Endothelial cell of umbilical vein (primary cell): Measurements from ENCODE around the gene TCP11L2. TPM values are rescaled to one million over a fixed set of nuclear protein-coding genes. Genes with fewer than 3 reads are reported as not detected.

Experiments used
- BruUV-seq: library from RNA; stranded (reverse); fragments of 400-500 nt; replicated peaks from 2 replicates; lab custom pipeline; 2021; lab: Mats Ljungman, UMichigan
- CTCF ChIA-PET: fragments of 300-600, 350-600 bp; sonication (Branson Sonifier 250); formaldehyde crosslinking; loops from one replicate; lab custom pipeline; 2021; ENCODE audit warnings: antibody characterized with exemption, inconsistent platforms; lab: Charles Lee
- POLR2A ChIA-PET: fragments of 300-600, 350-600 bp; sonication (Branson Sonifier 250); formaldehyde crosslinking; loops from one replicate; lab custom pipeline; 2021; ENCODE audit warnings: antibody characterized with exemption, inconsistent platforms; lab: Charles Lee
- DNase-seq: peaks from one replicate; pipeline ENCODE4 v3.0.0-alpha.2; 2011; ENCODE audit warnings: low read depth, low spot score
- FAIRE-seq: peaks from 2 replicates; lab custom pipeline; 2011; peaks lifted over from hg19 to GRCh38; lab: Jason Lieb, UNC
- H2AFZ ChIP-seq: 2 replicates; pipeline ENCODE4 v1.6.0; 2012; ENCODE audit warnings: low read depth, low read length, control low read depth, inconsistent platforms
- H3K27ac ChIP-seq: 2 replicates; pipeline ENCODE4 v1.5.1; 2011; ENCODE audit warnings: low read depth, mild to moderate bottlenecking, control low read depth, low read length, moderate library complexity; ENCODE audit not compliant: insufficient read depth
- H3K27me3 ChIP-seq, 2 experiments: 2 replicates each; pipeline versions ENCODE4 v1.6.0 to v1.6.1; 2011; ENCODE audit warnings: low read length in 2 of 2, mixed read lengths in 1 of 2; ENCODE audit not compliant: control insufficient read depth in 2 of 2, insufficient read depth in 2 of 2
- H3K36me3 ChIP-seq, 2 experiments: 2 replicates in 1 of 2; 3 replicates in 1 of 2; pipeline ENCODE4 v1.5.1; 2011; ENCODE audit warnings: low read length in 2 of 2, mild to moderate bottlenecking in 1 of 2, moderate library complexity in 1 of 2; ENCODE audit not compliant: control insufficient read depth in 2 of 2, insufficient read depth in 2 of 2; ENCODE audit errors: extremely low read depth in 1 of 2
- H3K4me1 ChIP-seq: 3 replicates; pipeline ENCODE4 v1.5.1; 2011; ENCODE audit warnings: mild to moderate bottlenecking, low read length; ENCODE audit not compliant: control insufficient read depth, insufficient read depth; ENCODE audit errors: extremely low read depth
- H3K4me2 ChIP-seq: 2 replicates; pipeline ENCODE4 v1.6.1; 2011; ENCODE audit warnings: low read length, control low read depth, mixed read lengths; ENCODE audit not compliant: insufficient read depth
- H3K4me3 ChIP-seq, 3 experiments: fragments of 200-600 bp in 1 of 3; sonication (generic), shearing (Covaris generic) in 1 of 3; replicated peaks in 1 of 3; 2 replicates each; pipeline ENCODE4 v1.5.1; 2011 to 2016; ENCODE audit warnings: control low read depth in 3 of 3, low read length in 3 of 3, mild to moderate bottlenecking in 2 of 3, inconsistent platforms in 1 of 3, low read depth in 1 of 3, moderate library complexity in 1 of 3; ENCODE audit not compliant: insufficient read depth in 1 of 3
- H3K79me2 ChIP-seq: 2 replicates; pipeline ENCODE4 v1.6.0; 2012; ENCODE audit warnings: low read length, inconsistent platforms; ENCODE audit not compliant: control insufficient read depth, insufficient read depth
- H3K9ac ChIP-seq: replicated peaks from 2 replicates; pipeline ENCODE3; 2011; ENCODE audit warnings: low read length, control low read depth; ENCODE audit not compliant: insufficient read depth; ENCODE audit errors: extremely low read depth
- H3K9me1 ChIP-seq: replicated peaks from 3 replicates; pipeline ENCODE4 v1.6.0; 2011; ENCODE audit warnings: mild to moderate bottlenecking, low read length; ENCODE audit not compliant: control insufficient read depth, insufficient read depth; ENCODE audit errors: extremely low read depth
- H3K9me3 ChIP-seq: replicated peaks from 2 replicates; pipeline ENCODE4 v1.5.1; 2012; ENCODE audit warnings: low read length, inconsistent platforms; ENCODE audit not compliant: control insufficient read depth, insufficient read depth
- H4K20me1 ChIP-seq: replicated peaks from 2 replicates; pipeline ENCODE3; 2011; ENCODE audit warnings: mild to moderate bottlenecking, low read length; ENCODE audit not compliant: control insufficient read depth, insufficient read depth; ENCODE audit errors: extremely low read depth
- EZH2 ChIP-seq: IDR thresholded peaks from 2 replicates; pipeline ENCODE4 v1.6.1; 2012; ENCODE audit warnings: borderline replicate concordance, low read depth, mild to moderate bottlenecking, moderate library complexity, low read length, inconsistent platforms; ENCODE audit not compliant: severe bottlenecking
- FOS ChIP-seq: IDR thresholded peaks from 2 replicates; pipeline ENCODE4 v1.6.1; 2011; ENCODE audit warnings: mild to moderate bottlenecking, low read length, moderate library complexity, borderline replicate concordance; ENCODE audit not compliant: insufficient read depth
- GATA2 ChIP-seq: IDR thresholded peaks from 2 replicates; pipeline ENCODE4 v1.7.0; 2011; ENCODE audit warnings: low read depth, mild to moderate bottlenecking, moderate library complexity, mixed read lengths, low read length; ENCODE audit not compliant: insufficient read length, insufficient read depth
- JUN ChIP-seq: IDR thresholded peaks from 2 replicates; pipeline ENCODE4 v1.6.1; 2011; ENCODE audit warnings: borderline replicate concordance, low read depth; ENCODE audit not compliant: insufficient read length, insufficient read depth
- MAX ChIP-seq: IDR thresholded peaks from 2 replicates; pipeline ENCODE4 v1.6.1; 2011; ENCODE audit not compliant: insufficient read depth, insufficient read length
- MYC ChIP-seq: IDR thresholded peaks from one replicate; pipeline ENCODE4 v1.6.1; 2011; ENCODE audit warnings: mild to moderate bottlenecking, low read depth, low read length
- POLR2A ChIP-seq: IDR thresholded peaks from 2 replicates; pipeline ENCODE4 v1.6.1; 2012; ENCODE audit warnings: low read depth, mild to moderate bottlenecking, control low read depth, low read length
- POLR2AphosphoS5 ChIP-seq: IDR thresholded peaks from 2 replicates; pipeline ENCODE4 v1.6.1; 2012; ENCODE audit warnings: low read depth, mild to moderate bottlenecking, control low read depth, low read length, moderate library complexity; ENCODE audit not compliant: insufficient read depth
- dilution Hi-C: fragments of 300-500 bp; cut with MboI; formaldehyde crosslinking; loops from one replicate; pipeline ENCODE4 v1.15.0; 2019; ENCODE audit warnings: low sequenced_read_pairs; ENCODE audit not compliant: extremely low pct_ligation_motif_present
- intact Hi-C: fragments of 100-400 bp; cut with micrococcal nuclease; formaldehyde crosslinking; loops from one replicate; pipeline ENCODE4 v1.10.0; 2022
- polyA plus RNA-seq, 4 experiments: library from polyadenylated mRNA; depleted of rRNA in 3 of 4; stranded (reverse) in 3 of 4; unstranded in 1 of 4; fragments of >200 nt; gene quantifications; 2 replicates each; pipeline versions ENCODE4 v1.2.1 to v1.2.3, GENCODE V29; 2011 to 2012; ENCODE audit warnings: missing spikeins in 1 of 4
- total RNA-seq: library from RNA; stranded (reverse); gene quantifications from 2 replicates; pipeline ENCODE4 v1.2.3, GENCODE V29; 2021
- TF ChIP-seq, protein P1 (sequence below), 2 donors: IDR thresholded peaks; 1 replicate in 1 of 2; 2 replicates in 1 of 2; pipeline ENCODE4 v1.5.1; 2011; ENCODE audit warnings: low read length in 2 of 2, mild to moderate bottlenecking in 2 of 2, moderate library complexity in 2 of 2, control low read depth in 1 of 2, inconsistent platforms in 1 of 2, low read depth in 1 of 2; ENCODE audit not compliant: insufficient read depth in 1 of 2; ENCODE audit errors: extremely low read depth in 1 of 2

The TCP11L2 gene
- total and polyA plus RNA-seq, 2 donors (not counting 3 experiments of a cell fraction or from before 2014, with no cell fraction given): 6.0 to 18.7 TPM

- FAIRE-seq: no peak
- CTCF ChIA-PET: interaction anchor here (2.0 kb wide), 1 partner anchor 10 kb away, joined by 6 read pairs; the partner anchor contains the start of gene CKAP4
Measured at GRCh38 chr12:106258226-106258625, 44.3 kb upstream of the TCP11L2 start.

DNA sequence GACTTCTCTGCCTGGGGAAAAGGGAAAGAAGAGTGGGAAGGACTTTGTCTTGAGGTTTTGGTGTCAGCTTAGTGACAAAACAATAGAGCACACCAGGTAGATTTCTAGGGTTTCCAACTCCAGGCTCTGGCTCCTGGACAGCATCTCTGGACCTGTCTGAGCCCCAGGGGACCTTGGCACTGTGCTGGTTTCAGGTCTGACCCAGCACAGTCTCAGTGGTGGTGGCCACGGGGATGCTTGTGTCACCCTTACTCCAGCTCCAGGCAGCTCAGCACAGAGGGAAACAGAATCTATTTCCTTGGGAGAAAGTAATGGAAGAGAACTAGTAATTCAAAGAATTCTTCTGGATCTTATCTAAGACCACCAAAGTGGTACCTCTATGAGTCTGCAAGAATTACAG is 43.6 kb upstream of the TCP11L2 start:
- ChIA-PET CTCF (interaction anchor here (1.4 to 2.0 kb wide), 2 partner anchors 11 to 24 kb away, joined by 3 to 6 read pairs; partner anchors contain the start of gene CKAP4), POLR2A (no interaction called here)
- no peak overlapping the region for H3K27ac ChIP-seq
- no peaks in the 10 kb centered on the region for H4K20me1 ChIP-seq
- peaks cover 0 to under 1% of the 10 kb centered on the region in 2 experiments for H3K27me3 ChIP-seq
- TF ChIP-seq GATA2 (no peak), JUN (no peak), EZH2 (no peak), MYC (no peak), FOS (no peak), POLR2A (no peak), MAX (no peak), POLR2AphosphoS5 (no peak)
- TF ChIP-seq, protein P1, sequence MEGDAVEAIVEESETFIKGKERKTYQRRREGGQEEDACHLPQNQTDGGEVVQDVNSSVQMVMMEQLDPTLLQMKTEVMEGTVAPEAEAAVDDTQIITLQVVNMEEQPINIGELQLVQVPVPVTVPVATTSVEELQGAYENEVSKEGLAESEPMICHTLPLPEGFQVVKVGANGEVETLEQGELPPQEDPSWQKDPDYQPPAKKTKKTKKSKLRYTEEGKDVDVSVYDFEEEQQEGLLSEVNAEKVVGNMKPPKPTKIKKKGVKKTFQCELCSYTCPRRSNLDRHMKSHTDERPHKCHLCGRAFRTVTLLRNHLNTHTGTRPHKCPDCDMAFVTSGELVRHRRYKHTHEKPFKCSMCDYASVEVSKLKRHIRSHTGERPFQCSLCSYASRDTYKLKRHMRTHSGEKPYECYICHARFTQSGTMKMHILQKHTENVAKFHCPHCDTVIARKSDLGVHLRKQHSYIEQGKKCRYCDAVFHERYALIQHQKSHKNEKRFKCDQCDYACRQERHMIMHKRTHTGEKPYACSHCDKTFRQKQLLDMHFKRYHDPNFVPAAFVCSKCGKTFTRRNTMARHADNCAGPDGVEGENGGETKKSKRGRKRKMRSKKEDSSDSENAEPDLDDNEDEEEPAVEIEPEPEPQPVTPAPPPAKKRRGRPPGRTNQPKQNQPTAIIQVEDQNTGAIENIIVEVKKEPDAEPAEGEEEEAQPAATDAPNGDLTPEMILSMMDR (IDR thresholded peaks at IDR 0.05; ENCODE audit: extremely low read depth in 1 of 2, insufficient read depth in 1 of 2, low read depth in 1 of 2, low read length in 2 of 2): no peak
- H3K4me2 ChIP-seq: no peak overlapping the region
- H3K4me3 ChIP-seq: no peak overlapping the region
- BruUV-seq: no TSS peak
- H3K36me3 ChIP-seq: no peaks in the 10 kb centered on the region
- no peak overlapping the region for H2AFZ ChIP-seq
- H3K9me3 ChIP-seq: no peaks in the 10 kb centered on the region
- dilution Hi-C loops (no loop called here), intact Hi-C loops (no loop called here)
- H3K4me1 ChIP-seq: no peaks in the 10 kb centered on the region
- H3K9me1 ChIP-seq: no peaks in the 10 kb centered on the region
- FAIRE-seq: no peak
- DNase-seq: no peak
- no peak overlapping the region for H3K9ac ChIP-seq
- no peaks in the 10 kb centered on the region for H3K79me2 ChIP-seq

More at GRCh38 chr12:106258226-106258625, 44.3 kb upstream of the TCP11L2 start:
- no peak overlapping the region for H3K4me3 ChIP-seq
- no peaks in the 10 kb centered on the region for H3K4me1 ChIP-seq
- no peak overlapping the region for H3K27ac ChIP-seq
- dilution Hi-C loops: no loop called here
- no peak for DNase-seq
- no TSS peak for BruUV-seq
- no peak for TF ChIP-seq GATA2
- TF ChIP-seq POLR2AphosphoS5: no peak
- no peak for TF ChIP-seq JUN
- no peak for TF ChIP-seq EZH2
- TF ChIP-seq, protein P1 (IDR thresholded peaks at IDR 0.05; ENCODE audit: extremely low read depth in 1 of 2, insufficient read depth in 1 of 2, low read depth in 1 of 2, low read length in 2 of 2): no peak
- no peak for TF ChIP-seq FOS
- H3K4me2 ChIP-seq: no peak overlapping the region
- H3K9ac ChIP-seq: no peak overlapping the region
- no peaks in the 10 kb centered on the region for H3K27me3 ChIP-seq
- H2AFZ ChIP-seq: no peak overlapping the region
- H4K20me1 ChIP-seq: no peaks in the 10 kb centered on the region
- H3K9me1 ChIP-seq: no peaks in the 10 kb centered on the region
- no peaks in the 10 kb centered on the region for H3K79me2 ChIP-seq
- intact Hi-C loops: no loop called here
- POLR2A ChIA-PET: no interaction called here
- H3K36me3 ChIP-seq: no peaks in the 10 kb centered on the region
- H3K9me3 ChIP-seq: no peaks in the 10 kb centered on the region
